Stimulated activated memory B cell treated with anti-CD40 and anti-IgM and Interleukin-4, amounts not matched to agents 10 μg/mL and 1 μg/mL and 100 μg/mL, for 72 hours (primary cell): Measurements from ENCODE around the gene MUC5B.

Source experiments
- ATAC-seq: fragments of 150-1000 bp; cut with Tn5 transposase; 2 replicates; pipeline ENCODE4 v1.10.0; 2021
- H3K27ac Mint-ChIP-seq: one replicate; pipeline ENCODE4 v1.8.0; 2022; ENCODE audit warnings: mild to moderate bottlenecking, mixed read lengths
- H3K27me3 Mint-ChIP-seq: one replicate; pipeline ENCODE4 v1.8.0; 2022; ENCODE audit warnings: mixed read lengths
- H3K36me3 Mint-ChIP-seq: one replicate; pipeline ENCODE4 v1.8.0; 2022; ENCODE audit warnings: mixed read lengths
- H3K4me1 Mint-ChIP-seq: one replicate; pipeline ENCODE4 v1.8.0; 2022; ENCODE audit warnings: mixed read lengths
- H3K4me3 Mint-ChIP-seq: one replicate; pipeline ENCODE4 v1.8.0; 2022; ENCODE audit warnings: mild to moderate bottlenecking, moderate library complexity, mixed read lengths
- H3K9me3 Mint-ChIP-seq: one replicate; pipeline ENCODE4 v1.8.0; 2022; ENCODE audit warnings: mixed read lengths

The MUC5B gene

GRCh38 chr11:1291295-1292017, 68.6 kb downstream of the MUC5B start:
- Mint-ChIP-seq H3K36me3 (peaks cover 57% of the 10 kb centered on the region), H3K9me3 (no peaks in the 10 kb centered on the region), H3K4me1 (peaks cover 11% of the 10 kb centered on the region), H3K27me3 (no peaks in the 10 kb centered on the region), H3K4me3 (no peak overlapping the region), H3K27ac (no peak overlapping the region)
- ATAC-seq, result peak; percentile 53

- H3K9me3 Mint-ChIP-seq, result no peaks in the 10 kb centered on the region
Measured at GRCh38 chr11:1292018-1292643, 69.3 kb downstream of the MUC5B start.

GRCh38 chr11:1292644-1293618, 70.1 kb downstream of the MUC5B start:
- no peak overlapping the region for H3K4me3 Mint-ChIP-seq
- no peaks in the 10 kb centered on the region for H3K9me3 Mint-ChIP-seq
- H3K27ac Mint-ChIP-seq, result no peak overlapping the region
- no peak for ATAC-seq
- H3K36me3 Mint-ChIP-seq, result peaks cover 49% of the 10 kb centered on the region
- peaks cover 12% of the 10 kb centered on the region for H3K4me1 Mint-ChIP-seq
- H3K27me3 Mint-ChIP-seq, result no peaks in the 10 kb centered on the region

More at GRCh38 chr11:1292018-1292643, 69.3 kb downstream of the MUC5B start:
- H3K36me3 Mint-ChIP-seq, result peaks cover 53% of the 10 kb centered on the region
- no peak overlapping the region for H3K27ac Mint-ChIP-seq
- H3K4me1 Mint-ChIP-seq, result peaks cover 12% of the 10 kb centered on the region
- H3K27me3 Mint-ChIP-seq, result no peaks in the 10 kb centered on the region
- no peak for ATAC-seq
- no peak overlapping the region for H3K4me3 Mint-ChIP-seq

GRCh38 chr11:1293619-1294015, 70.8 kb downstream of the MUC5B start:
- no peak overlapping the region for H3K4me3 Mint-ChIP-seq
- no peaks in the 10 kb centered on the region for H3K9me3 Mint-ChIP-seq
- ATAC-seq, result peak; percentile 51
- no peak overlapping the region for H3K27ac Mint-ChIP-seq
- H3K36me3 Mint-ChIP-seq, result peaks cover 43% of the 10 kb centered on the region
- peaks cover 15% of the 10 kb centered on the region for H3K4me1 Mint-ChIP-seq
- no peaks in the 10 kb centered on the region for H3K27me3 Mint-ChIP-seq

- H3K4me1 Mint-ChIP-seq, result peaks cover 19% of the 10 kb centered on the region
- H3K4me3 Mint-ChIP-seq, result no peak overlapping the region
- ATAC-seq, result no peak
- peaks cover 42% of the 10 kb centered on the region for H3K36me3 Mint-ChIP-seq
- H3K27ac Mint-ChIP-seq, result no peak overlapping the region
- no peaks in the 10 kb centered on the region for H3K27me3 Mint-ChIP-seq
- H3K9me3 Mint-ChIP-seq, result no peaks in the 10 kb centered on the region
Measured at GRCh38 chr11:1295086-1295485, 72.2 kb downstream of the MUC5B start.

- Mint-ChIP-seq H3K36me3 (peaks cover 42% of the 10 kb centered on the region), H3K27me3 (no peaks in the 10 kb centered on the region), H3K4me1 (peaks cover 19% of the 10 kb centered on the region), H3K4me3 (no peak overlapping the region), H3K27ac (no peak overlapping the region), H3K9me3 (no peaks in the 10 kb centered on the region)
- no peak for ATAC-seq
Measured at GRCh38 chr11:1295591-1295990, 72.7 kb downstream of the MUC5B start.

GRCh38 chr11:1296287-1296686, 73.4 kb downstream of the MUC5B start:
- Mint-ChIP-seq H3K4me3 (no peak overlapping the region), H3K9me3 (no peaks in the 10 kb centered on the region), H3K36me3 (peaks cover 36% of the 10 kb centered on the region), H3K27ac (no peak overlapping the region), H3K27me3 (no peaks in the 10 kb centered on the region), H3K4me1 (peaks cover 19% of the 10 kb centered on the region)
- ATAC-seq, result no peak

- H3K4me3 Mint-ChIP-seq, result no peak overlapping the region
- no peaks in the 10 kb centered on the region for H3K9me3 Mint-ChIP-seq
- H3K27ac Mint-ChIP-seq, result no peak overlapping the region
- no peak for ATAC-seq
- H3K27me3 Mint-ChIP-seq, result no peaks in the 10 kb centered on the region
- peaks cover 31% of the 10 kb centered on the region for H3K36me3 Mint-ChIP-seq
- peaks cover 24% of the 10 kb centered on the region for H3K4me1 Mint-ChIP-seq
Measured at GRCh38 chr11:1297011-1297575, 74.2 kb downstream of the MUC5B start.

GRCh38 chr11:1297576-1298473, 75.0 kb downstream of the MUC5B start:
- H3K36me3 Mint-ChIP-seq, result peaks cover 23% of the 10 kb centered on the region
- ATAC-seq, result no peak
- H3K4me3 Mint-ChIP-seq, result no peak overlapping the region
- H3K4me1 Mint-ChIP-seq, result peaks cover 19% of the 10 kb centered on the region
- H3K9me3 Mint-ChIP-seq, result no peaks in the 10 kb centered on the region
- H3K27ac Mint-ChIP-seq, result no peak overlapping the region
- H3K27me3 Mint-ChIP-seq, result no peaks in the 10 kb centered on the region

- H3K4me3 Mint-ChIP-seq, result no peak overlapping the region
- no peaks in the 10 kb centered on the region for H3K9me3 Mint-ChIP-seq
- peaks cover 27% of the 10 kb centered on the region for H3K4me1 Mint-ChIP-seq
- no peak for ATAC-seq
- H3K27me3 Mint-ChIP-seq, result no peaks in the 10 kb centered on the region
- H3K36me3 Mint-ChIP-seq, result peaks cover 20% of the 10 kb centered on the region
- no peak overlapping the region for H3K27ac Mint-ChIP-seq
Measured at GRCh38 chr11:1298695-1299492, 76.0 kb downstream of the MUC5B start.

GRCh38 chr11:1299621-1300020, 76.8 kb downstream of the MUC5B start:
- H3K4me1 Mint-ChIP-seq, result peaks cover 27% of the 10 kb centered on the region
- H3K4me3 Mint-ChIP-seq, result no peak overlapping the region
- no peak overlapping the region for H3K27ac Mint-ChIP-seq
- ATAC-seq, result no peak
- H3K36me3 Mint-ChIP-seq, result peaks cover 19% of the 10 kb centered on the region
- H3K9me3 Mint-ChIP-seq, result no peaks in the 10 kb centered on the region
- no peaks in the 10 kb centered on the region for H3K27me3 Mint-ChIP-seq

- peaks cover 32% of the 10 kb centered on the region for H3K4me1 Mint-ChIP-seq
- H3K27me3 Mint-ChIP-seq, result no peaks in the 10 kb centered on the region
- H3K9me3 Mint-ChIP-seq, result no peaks in the 10 kb centered on the region
- H3K4me3 Mint-ChIP-seq, result no peak overlapping the region
- peaks cover 22% of the 10 kb centered on the region for H3K36me3 Mint-ChIP-seq
- no peak overlapping the region for H3K27ac Mint-ChIP-seq
- ATAC-seq, result no peak
Measured at GRCh38 chr11:1300121-1300520, 77.3 kb downstream of the MUC5B start.

GRCh38 chr11:1300569-1301187, 77.8 kb downstream of the MUC5B start:
- no peaks in the 10 kb centered on the region for H3K9me3 Mint-ChIP-seq
- H3K27ac Mint-ChIP-seq, result no peak overlapping the region
- H3K4me3 Mint-ChIP-seq, result no peak overlapping the region
- H3K36me3 Mint-ChIP-seq, result peaks cover 28% of the 10 kb centered on the region
- peaks cover 37% of the 10 kb centered on the region for H3K4me1 Mint-ChIP-seq
- no peak for ATAC-seq
- H3K27me3 Mint-ChIP-seq, result no peaks in the 10 kb centered on the region
